MCF 10A (cell line): ENCODE data around the gene HOXD12. TPM values are rescaled to one million over a fixed set of nuclear protein-coding genes. Genes with fewer than 3 reads are reported as not detected.

Source experiments
- BruUV-seq: library from RNA; stranded (reverse); fragments of 400-500 nt; replicated peaks from 2 replicates; lab custom pipeline; 2021; lab: Mats Ljungman, UMichigan
- CTCF ChIA-PET: fragments of 300-600 bp; sonication (Branson Sonifier 250); formaldehyde crosslinking; extraction: SDS; loops from one replicate; lab custom pipeline; 2021; ENCODE audit warnings: antibody characterized with exemption, inconsistent platforms; lab: Yijun Ruan, JAX
- POLR2A ChIA-PET: fragments of 300-600, 350-650 bp; sonication (Branson Sonifier 250); formaldehyde crosslinking; extraction: SDS; loops from one replicate; lab custom pipeline; 2020; ENCODE audit warnings: antibody characterized with exemption, inconsistent platforms; lab: Yijun Ruan, JAX
- DNase-seq: peaks from one replicate; pipeline ENCODE4 v3.0.0-alpha.2; 2018; ENCODE audit not compliant: unreplicated experiment
- H3K27ac Mint-ChIP-seq: one replicate; pipeline ENCODE4 v1.8.0; 2022; ENCODE audit warnings: mild to moderate bottlenecking, low read depth, mixed read lengths; ENCODE audit not compliant: unreplicated experiment
- H3K27me3 Mint-ChIP-seq: one replicate; pipeline ENCODE4 v1.8.0; 2022; ENCODE audit warnings: mixed read lengths; ENCODE audit not compliant: insufficient read depth, unreplicated experiment
- H3K36me3 Mint-ChIP-seq: one replicate; pipeline ENCODE4 v1.8.0; 2022; ENCODE audit warnings: mild to moderate bottlenecking, moderate library complexity, mixed read lengths; ENCODE audit not compliant: insufficient read depth, unreplicated experiment
- H3K4me1 Mint-ChIP-seq: one replicate; pipeline ENCODE4 v1.8.0; 2022; ENCODE audit warnings: mixed read lengths; ENCODE audit not compliant: insufficient read depth, unreplicated experiment
- H3K4me3 Mint-ChIP-seq: one replicate; pipeline ENCODE4 v1.8.0; 2022; ENCODE audit warnings: mild to moderate bottlenecking, moderate library complexity, mixed read lengths; ENCODE audit not compliant: unreplicated experiment
- H3K9me3 Mint-ChIP-seq: one replicate; pipeline ENCODE4 v1.8.0; 2022; ENCODE audit warnings: mixed read lengths; ENCODE audit not compliant: unreplicated experiment
- CTCF ChIP-seq: fragments of 200-600 bp; IDR thresholded peaks from one replicate; pipeline ENCODE4 v1.8.0; 2022; ENCODE audit warnings: antibody characterized with exemption, mild to moderate bottlenecking; ENCODE audit not compliant: unreplicated experiment
- intact Hi-C: fragments of 100-400 bp; cut with micrococcal nuclease; formaldehyde crosslinking; loops from 2 replicates; pipeline ENCODE4 v1.14.1; 2022
- total RNA-seq: library from RNA; stranded (reverse); gene quantifications from 2 replicates; pipeline ENCODE4 v1.2.3, GENCODE V29; 2022

HOXD12 gene
- total RNA-seq, 1 experiment from 2014 or later: not detected

GRCh38 chr2:176114120-176114929 is 14.7 kb downstream of the HOXD12 start:
- BruUV-seq: no TSS peak

GRCh38 chr2:176114930-176115625 is 15.5 kb downstream of the HOXD12 start:
- Mint-ChIP-seq H3K4me3 (no peak overlapping the region), H3K27ac (no peak overlapping the region), H3K9me3 (no peaks in the 10 kb centered on the region), H3K27me3 (peaks cover 41% of the 10 kb centered on the region), H3K4me1 (no peaks in the 10 kb centered on the region), H3K36me3 (no peaks in the 10 kb centered on the region)
- ChIA-PET CTCF (interaction anchor here (1.4 kb wide), 1 partner anchor 12 kb away, joined by 4 read pairs; no protein-coding TSS in a partner anchor), POLR2A (interaction anchor here (0.7 kb wide), 1 partner anchor 529 kb away, joined by 3 read pairs; no protein-coding TSS in a partner anchor)
- intact Hi-C loops: no loop called here
- TF ChIP-seq CTCF: no peak
- BruUV-seq: no TSS peak
- DNase-seq: no peak

More at GRCh38 chr2:176114120-176114929, 14.7 kb downstream of the HOXD12 start:
- Mint-ChIP-seq H3K4me1 (no peaks in the 10 kb centered on the region), H3K9me3 (no peaks in the 10 kb centered on the region), H3K4me3 (no peak overlapping the region), H3K27me3 (peaks cover 33% of the 10 kb centered on the region), H3K27ac (no peak overlapping the region), H3K36me3 (no peaks in the 10 kb centered on the region)
- intact Hi-C loops: no loop called here
- no peak for DNase-seq
- no peak for TF ChIP-seq CTCF
- ChIA-PET CTCF (interaction anchor here (1.4 to 1.6 kb wide), 2 partner anchors 12 to 13 kb away, joined by 4 to 5 read pairs; no protein-coding TSS in a partner anchor), POLR2A (interaction anchor here (0.6 to 0.7 kb wide), 2 partner anchors 16 to 352 kb away, joined by 3 read pairs; no protein-coding TSS in a partner anchor)

- CTCF ChIA-PET: interaction anchor here (0.6 to 1.9 kb wide), 5 partner anchors 9 to 1032 kb away, joined by 3 to 12 read pairs (median 3); partner anchors contain the start of gene HOXD11
- no TSS peak for BruUV-seq
- intact Hi-C loops: no loop called here
These were observed 16.6 kb downstream of the HOXD12 start, which contains the start of gene HOXD10 for GRCh38 chr2:176115883-176116813. TSS of gene HOXD10 (plus strand) at chr2:176116778. CDS start at chr2:176116834, 56 bp downstream.

More at GRCh38 chr2:176115883-176116813, 16.6 kb downstream of the HOXD12 start, which contains the start of gene HOXD10:
- peak within 1 kb of the TSS; percentile 28 for H3K4me3 Mint-ChIP-seq
- H3K27ac Mint-ChIP-seq: no peak within 1 kb of the TSS
- H3K9me3 Mint-ChIP-seq: no peaks in the 10 kb centered on the region
- no peaks in the 10 kb centered on the region for H3K36me3 Mint-ChIP-seq
- DNase-seq: no peak
- no peak for TF ChIP-seq CTCF
- peaks cover 48% of the 10 kb centered on the region for H3K27me3 Mint-ChIP-seq
- H3K4me1 Mint-ChIP-seq: no peaks in the 10 kb centered on the region
- POLR2A ChIA-PET: no interaction called here
